ENCODE data around the gene OR5M8.

The OR5M8 gene

DNA sequence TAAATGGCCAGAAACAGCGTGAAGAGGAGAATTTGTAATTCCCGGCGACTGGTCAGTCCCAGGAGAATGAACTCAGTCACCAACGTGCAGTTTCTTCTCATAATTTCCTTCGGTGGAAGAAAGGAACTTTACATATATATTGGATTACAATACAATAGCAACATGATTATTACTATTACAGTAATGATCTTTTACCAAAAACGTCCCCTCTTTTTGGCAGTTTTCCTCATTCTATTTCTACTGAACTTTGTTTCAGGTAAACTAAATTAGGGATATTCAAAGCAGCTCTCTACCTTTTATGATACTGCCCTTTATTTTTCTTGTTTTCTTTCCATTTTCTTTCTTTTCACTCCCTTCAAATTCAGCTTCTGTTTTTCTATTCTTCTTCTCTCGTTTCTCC is at the start of gene OR5M8:
TSS of gene OR5M8 (minus strand) at position 101 of the 400 bp plus-strand sequence. CDS start at position 101, 0 bp downstream.
- no peak for DNase-seq

GRCh38 chr11:56533054-56533740 is 42.0 kb upstream of the OR5M8 start:
- no peak for DNase-seq

DNA sequence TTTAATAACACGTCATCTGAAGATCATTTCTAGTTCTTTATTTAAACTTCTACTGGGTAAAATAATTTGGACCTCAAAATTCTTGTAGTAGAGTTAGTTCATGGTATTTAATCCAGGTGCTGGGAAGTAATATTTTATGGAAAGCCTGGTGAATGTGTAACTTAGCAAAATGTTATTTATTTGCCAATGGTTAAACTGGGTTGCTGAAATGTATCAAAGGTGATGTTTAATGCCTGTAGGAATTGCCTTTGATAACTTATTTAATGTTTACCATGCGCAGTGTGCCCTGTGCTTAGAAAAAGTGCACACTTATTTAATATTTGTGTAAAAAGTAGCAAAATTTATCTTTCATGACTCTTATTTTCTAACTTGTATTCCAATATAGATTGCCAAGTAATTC is 40.7 kb upstream of the OR5M8 start:
- no peak for DNase-seq

- DNase-seq: no peak
Observed at GRCh38 chr11:56522008-56522407, 30.8 kb upstream of the OR5M8 start.

GRCh38 chr11:56513280-56513679 is 22.1 kb upstream of the OR5M8 start:
- no peak for DNase-seq

DNA sequence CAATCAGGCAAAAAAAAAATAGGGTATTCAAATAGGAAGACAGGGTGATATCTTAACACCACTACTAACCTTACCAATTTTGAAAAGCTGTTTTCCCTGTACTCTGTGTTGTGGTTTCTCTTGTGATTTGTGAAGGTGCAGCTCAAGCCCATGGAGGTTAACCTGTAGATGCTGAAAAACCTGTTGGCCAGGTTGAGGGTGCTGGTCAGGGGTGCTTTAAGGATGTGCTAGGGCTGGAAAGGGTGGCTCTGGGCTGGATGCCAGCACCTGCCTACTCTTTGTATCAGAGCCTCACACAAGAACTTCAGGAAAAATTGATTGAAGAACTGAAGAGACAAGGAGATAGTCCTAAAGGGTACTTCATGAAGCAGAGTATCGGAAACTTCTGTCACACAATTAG is 18.3 kb upstream of the OR5M8 start:
- DNase-seq: no peak

- no peak for DNase-seq
Observed at GRCh38 chr11:56497010-56497409, 5.8 kb upstream of the OR5M8 start.

- no peak for DNase-seq
Observed at GRCh38 chr11:56495117-56495516, 3.9 kb upstream of the OR5M8 start.

- DNase-seq: no peak
Observed at GRCh38 chr11:56486801-56487200, 4.4 kb downstream of the OR5M8 start.

DNA sequence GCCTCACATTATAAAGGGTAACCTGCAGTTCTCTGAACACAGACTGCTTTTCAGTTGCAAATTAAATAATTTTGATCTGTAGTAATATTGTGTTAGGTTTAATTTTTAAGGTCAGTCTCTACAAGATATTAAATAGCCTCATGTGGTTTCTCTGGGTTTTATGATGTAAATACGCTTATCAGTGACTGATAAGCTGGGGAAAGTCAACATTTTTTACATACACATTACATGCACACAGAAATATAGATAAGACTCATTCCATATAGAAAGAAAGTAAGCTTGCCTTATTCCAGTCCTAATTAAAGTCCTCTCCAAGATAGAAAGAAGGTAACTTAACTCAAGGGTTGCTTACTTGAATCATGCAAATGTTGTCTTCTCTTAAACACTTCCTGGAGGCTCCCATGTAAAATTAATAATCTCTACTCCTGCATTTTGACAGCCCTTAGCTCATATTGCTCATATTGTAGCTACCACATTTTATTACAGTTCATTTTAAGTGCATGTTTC is 16.4 kb downstream of the OR5M8 start:
- DNase-seq: no peak

- DNase-seq: no peak
Observed at GRCh38 chr11:56473252-56473651, 17.9 kb downstream of the OR5M8 start, which contains the start of gene OR5M3. OR5M3 (minus strand) TSS chr11:56473352; CDS start chr11:56470497, 2,855 bp downstream.

- DNase-seq: no peak
Observed at GRCh38 chr11:56457076-56457475, 34.1 kb downstream of the OR5M8 start.

GRCh38 chr11:56453521-56453920 is 37.6 kb downstream of the OR5M8 start:
- no peak for DNase-seq

Data from HCEC 1CT (cell line).